SK-MEL-5 (cell line): Measurements from ENCODE around the gene RETN. TPM values are rescaled to one million over a fixed set of nuclear protein-coding genes. Genes with fewer than 3 reads are reported as not detected.
"Not testable (repeated sequence)": the region's sequence is repeated elsewhere in the genome, so short reads cannot be mapped to it uniquely, and the experiment has no call there.

Experiments
- DNase-seq: peaks from one replicate; pipeline ENCODE4 v3.0.0-alpha.2; 2016; ENCODE audit warnings: low read depth, low spot score
- in situ Hi-C: cut with HindIII; loops from 2 replicates; pipeline ENCODE4 v1.10.0; 2016; ENCODE audit warnings: low sequenced_read_pairs, high pct_unique_total_duplicates, low pct_unique_long_range_greater_than_20kb
- total RNA-seq: library from RNA; depleted of rRNA; stranded (reverse); fragments of >200 nt; shearing (Covaris generic); gene quantifications from 2 replicates; pipeline ENCODE4 v1.2.3, GENCODE V29; 2014

RETN gene
- total RNA-seq, 1 experiment from 2014 or later: not detected

DNA sequence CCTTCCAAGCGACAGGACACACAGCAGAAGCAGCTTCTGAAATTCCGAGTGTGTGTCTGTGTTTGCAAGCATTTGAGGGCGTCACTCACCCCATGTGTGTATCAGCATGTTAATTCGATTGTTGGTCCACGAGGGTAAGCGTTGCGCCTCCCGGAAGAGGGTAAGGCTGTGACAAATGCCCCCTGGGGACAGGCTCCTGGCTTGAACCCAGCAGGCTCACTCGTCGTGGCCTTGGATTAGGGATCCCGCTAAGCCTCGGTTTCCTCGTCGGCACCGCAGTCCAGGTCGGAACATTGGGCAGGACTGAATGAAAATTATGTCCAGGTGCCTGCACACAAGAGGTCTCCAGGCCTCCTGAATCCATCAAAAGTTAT is 32.5 kb upstream of the RETN start:
- in situ Hi-C loops: no loop called here

DNA sequence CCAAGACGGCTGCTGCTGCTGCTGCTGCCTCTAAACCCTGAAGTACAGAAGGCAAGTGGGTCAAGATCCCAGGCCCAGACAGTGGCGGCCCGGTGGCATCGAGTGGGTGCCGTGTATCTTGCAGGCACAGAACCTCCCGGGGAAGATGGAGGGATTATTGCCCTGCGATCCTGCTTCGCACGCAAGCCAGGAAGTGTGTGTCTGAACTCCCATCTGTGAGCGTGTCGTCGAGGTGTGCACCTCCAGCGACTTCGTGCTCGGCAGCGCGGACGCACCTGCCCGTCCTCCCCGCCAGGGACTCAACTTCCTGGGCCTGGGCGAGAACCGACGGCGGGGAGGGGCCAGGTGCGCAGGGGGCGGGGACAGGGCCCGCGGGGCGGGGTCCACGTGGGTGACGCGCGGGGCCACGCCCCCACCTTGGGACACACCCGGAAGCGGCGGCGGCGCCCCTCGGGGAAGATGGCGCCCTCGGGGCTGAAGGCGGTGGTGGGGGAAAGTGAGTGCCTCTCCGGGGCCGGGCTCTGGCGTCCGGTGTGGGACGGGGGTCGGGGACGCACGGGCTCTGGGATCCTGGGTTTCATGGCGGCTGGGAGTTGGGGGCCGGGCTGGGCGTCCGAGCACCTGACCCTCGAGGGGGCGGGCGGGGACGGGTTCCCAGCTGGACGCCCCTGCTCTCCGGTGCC is 32.0 kb upstream of the RETN start, which contains the start of gene STXBP2:
TSS of gene STXBP2 (plus strand) at position 420 of the 683 bp plus-strand sequence. CDS start at position 460, 40 bp downstream.
- no peak for DNase-seq
- in situ Hi-C loops: no loop called here

More for the DNA sequence above, 32.5 kb upstream of the RETN start:
- DNase-seq: no peak

- in situ Hi-C loops: no loop called here
- no peak for DNase-seq
These were observed 31.2 kb upstream of the RETN start for GRCh38 chr19:7637374-7638256.

DNA sequence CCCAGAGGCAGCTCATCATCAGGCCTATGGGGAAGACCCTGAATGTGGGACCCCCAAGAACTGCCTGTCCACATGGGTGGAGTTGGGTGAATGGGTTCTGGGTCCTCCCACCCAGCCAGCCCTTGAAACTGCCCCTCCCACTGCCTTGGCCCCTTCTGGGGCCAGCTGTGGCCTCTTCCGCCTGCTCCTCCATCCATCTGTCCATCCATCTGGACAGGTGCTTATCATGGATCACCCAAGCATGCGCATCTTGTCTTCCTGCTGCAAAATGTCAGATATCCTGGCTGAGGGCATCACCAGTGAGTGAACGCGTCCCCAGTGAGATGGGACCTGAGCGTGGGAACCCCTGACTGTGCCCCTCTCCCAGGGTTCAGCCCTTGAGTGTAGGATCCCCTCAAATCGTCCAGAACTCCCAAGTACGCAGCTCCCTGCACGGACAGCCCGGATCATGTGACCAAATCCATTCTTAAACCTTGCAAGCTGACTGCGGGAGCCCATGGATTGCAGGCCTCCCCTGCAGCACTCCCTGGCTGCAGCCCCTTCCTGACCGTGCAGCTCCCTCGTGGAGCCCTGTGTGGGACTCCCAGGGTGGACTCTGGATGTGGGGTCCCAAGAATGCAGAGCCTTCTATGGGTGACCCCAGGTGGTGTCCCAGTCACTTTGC is 29.9 kb upstream of the RETN start:
- DNase-seq: no peak
- in situ Hi-C loops: no loop called here

DNA sequence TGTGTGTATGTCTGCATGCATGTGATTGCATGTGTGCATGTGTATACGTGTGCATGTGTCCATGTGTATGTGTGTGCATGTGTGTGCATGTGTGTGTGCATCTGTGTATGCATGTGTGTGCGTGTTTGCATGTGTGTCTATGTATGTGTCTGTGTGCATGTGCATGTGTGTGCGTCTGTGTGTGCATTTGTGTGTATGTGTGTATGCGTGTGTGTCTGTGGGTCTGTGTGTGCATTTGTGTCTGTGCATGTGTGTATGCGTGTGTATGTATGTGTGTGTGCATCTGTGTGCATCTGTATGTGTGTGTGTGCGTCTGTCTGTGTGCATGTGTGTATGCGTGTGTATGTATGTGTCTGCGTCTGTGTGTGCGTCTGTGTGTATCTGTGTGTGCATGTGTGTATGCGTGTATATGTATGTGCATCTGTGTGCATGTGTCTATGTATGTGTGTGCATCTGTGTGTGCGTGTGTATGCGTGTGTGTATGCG is 28.9 kb upstream of the RETN start:
- in situ Hi-C loops: no loop called here
- DNase-seq: no peak

DNA sequence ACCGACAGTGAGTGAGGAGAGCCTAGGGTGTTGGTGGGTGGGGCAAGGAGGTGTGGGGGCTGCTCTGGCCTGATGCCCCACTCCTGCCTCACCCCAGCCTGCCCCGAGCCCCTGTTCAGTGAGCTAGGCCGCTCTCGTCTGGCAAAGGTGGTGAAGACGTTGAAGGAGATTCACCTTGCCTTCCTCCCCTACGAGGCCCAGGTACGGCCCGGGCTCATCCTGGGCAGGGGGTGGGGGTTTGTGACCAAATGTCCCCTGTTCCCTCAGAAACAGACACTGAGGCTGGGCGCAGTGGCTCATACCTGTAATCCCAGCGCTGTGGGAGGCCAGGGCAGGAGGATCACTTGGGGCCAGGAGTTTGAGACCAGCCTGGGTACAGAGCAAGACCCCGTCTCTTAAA is 28.0 kb upstream of the RETN start:
- in situ Hi-C loops: no loop called here
- no peak for DNase-seq

GRCh38 chr19:7641290-7642276 is 27.3 kb upstream of the RETN start:
- in situ Hi-C loops: no loop called here

GRCh38 chr19:7642295-7643030 is 26.4 kb upstream of the RETN start:
- in situ Hi-C loops: no loop called here
- no peak for DNase-seq

More at GRCh38 chr19:7641290-7642276, 27.3 kb upstream of the RETN start:
- DNase-seq: no peak

DNA sequence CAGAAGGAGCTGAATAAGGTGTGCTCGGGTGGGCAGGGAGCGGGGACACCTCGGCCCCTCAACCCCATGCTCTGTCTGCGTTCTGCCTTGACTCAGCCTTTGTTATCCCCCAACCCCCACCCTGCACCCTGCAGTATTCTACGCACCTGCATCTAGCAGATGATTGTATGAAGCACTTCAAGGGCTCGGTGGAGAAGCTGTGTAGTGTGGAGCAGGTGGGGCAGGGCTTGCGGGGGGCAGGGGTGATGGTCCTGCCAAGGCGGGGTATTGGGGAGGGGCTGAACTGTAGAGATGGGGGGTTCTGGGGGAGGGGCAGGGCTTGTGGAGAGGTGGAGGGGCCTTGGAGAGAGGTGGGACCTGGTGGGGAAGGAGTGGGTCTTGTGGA is 25.8 kb upstream of the RETN start:
- DNase-seq: no peak
- in situ Hi-C loops: no loop called here

DNA sequence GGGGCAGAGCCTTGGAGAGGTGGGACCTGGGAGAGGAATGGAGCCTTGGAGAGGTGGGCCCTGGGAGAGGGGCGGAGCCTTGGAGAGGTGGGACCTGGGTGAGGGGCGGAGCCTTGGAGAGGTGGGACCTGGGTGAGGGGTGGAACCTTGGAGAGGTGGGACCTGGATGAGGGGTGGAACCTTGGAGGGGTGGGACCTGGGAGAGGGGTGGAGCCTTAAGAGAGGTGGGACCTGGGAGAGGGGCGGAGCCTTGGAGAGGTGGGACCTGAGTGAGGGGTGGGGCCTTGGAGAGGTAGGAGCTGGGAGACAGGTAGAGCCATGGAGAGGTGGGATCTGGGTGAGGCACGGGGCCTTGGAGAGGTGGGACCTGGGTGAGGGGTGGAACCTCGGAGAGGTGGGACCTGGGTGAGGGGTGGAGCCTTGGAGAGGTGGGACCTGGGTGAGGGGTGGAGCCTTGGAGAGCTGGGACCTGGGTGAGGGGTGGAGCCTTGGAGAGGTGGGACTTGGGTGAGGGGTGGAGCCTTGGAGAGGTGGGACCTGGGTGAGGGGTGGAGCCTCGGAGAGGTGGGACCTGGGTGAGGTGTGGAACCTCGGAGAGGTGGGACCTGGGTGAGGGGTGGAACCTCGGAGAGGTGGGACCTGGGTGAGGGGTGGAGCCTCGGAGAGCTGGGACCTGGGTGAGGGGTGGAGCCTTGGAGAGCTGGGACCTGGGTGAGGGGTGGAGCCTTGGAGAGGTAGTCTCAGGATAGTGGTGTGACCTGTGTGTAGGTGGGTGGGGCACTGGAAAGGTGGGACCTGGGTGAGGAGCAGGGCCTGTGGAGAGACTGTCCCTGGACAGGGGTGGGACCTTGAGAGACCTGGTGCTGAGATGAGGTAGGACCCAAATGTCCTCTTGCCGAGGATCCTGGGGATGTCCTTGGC is 25.0 kb upstream of the RETN start:
- peak; percentile 42 for DNase-seq
- in situ Hi-C loops: not testable (repeated sequence)

DNA sequence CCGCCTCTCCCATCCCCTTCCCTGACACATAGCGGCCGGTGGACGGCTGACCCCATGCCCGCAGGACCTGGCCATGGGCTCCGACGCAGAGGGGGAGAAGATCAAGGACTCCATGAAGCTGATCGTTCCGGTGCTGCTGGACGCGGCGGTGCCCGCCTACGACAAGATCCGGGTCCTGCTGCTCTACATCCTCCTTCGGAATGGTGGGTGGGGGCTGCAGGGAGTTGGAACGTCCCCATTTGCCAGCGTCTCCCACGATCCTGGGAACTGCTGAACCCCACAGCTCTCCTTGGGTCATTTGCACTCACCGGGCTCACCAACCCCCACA is 24.3 kb upstream of the RETN start:
- DNase-seq: no peak
- in situ Hi-C loops: no loop called here

DNA sequence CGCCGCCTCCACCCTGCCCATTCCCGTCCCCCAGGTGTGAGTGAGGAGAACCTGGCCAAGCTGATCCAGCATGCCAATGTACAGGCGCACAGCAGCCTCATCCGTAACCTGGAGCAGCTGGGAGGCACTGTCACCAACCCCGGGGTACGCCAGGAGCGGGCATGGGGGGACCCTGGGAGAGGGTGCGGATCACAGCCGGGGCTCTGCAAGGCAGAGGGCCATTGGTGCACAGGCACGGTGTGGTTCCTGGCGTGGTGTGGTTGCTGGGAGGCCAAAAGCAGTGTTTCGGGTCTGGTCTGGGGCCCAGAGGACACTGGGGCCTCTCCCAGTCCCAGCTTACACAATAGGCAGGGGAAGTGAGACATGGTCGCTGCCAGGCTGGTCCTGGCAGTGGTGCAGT is 23.7 kb upstream of the RETN start:
- in situ Hi-C loops: no loop called here
- DNase-seq: no peak

DNA sequence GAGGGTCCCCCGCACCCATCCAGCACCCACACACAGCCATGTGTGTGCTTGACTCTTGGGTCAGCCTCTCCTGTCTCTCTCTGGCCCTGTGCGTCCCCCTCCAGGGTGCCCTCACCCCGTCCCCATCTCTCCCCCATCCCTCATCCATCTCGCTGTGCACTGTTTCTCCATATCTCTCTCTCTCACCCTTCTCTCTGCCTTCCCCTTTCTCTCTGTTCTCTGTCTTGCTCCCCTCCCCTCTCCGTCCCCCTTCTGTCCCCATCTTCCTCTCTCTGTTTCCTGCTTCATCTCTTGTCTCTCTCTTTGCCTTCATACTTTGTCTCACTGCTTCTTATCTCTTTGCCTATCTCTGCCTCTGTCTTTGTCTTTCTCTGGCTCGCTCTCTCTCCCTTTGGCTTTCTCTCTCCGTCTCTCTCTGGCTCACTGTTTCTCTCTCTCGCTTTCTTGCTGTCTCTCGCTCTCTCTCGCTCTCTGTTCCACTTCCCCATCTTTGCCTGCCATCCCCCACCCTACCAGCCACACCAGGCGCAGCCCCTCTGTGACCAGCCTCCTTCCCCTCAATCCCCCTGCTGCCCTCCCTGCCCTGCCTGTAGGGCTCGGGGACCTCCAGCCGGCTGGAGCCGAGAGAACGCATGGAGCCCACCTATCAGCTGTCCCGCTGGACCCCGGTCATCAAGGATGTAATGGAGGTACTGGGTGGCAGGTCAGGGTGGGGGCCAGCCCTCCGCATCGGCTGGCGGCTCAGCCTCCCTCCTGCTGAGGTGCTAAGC is 23.0 kb upstream of the RETN start:
- in situ Hi-C loops: no loop called here
- DNase-seq: no peak

DNA sequence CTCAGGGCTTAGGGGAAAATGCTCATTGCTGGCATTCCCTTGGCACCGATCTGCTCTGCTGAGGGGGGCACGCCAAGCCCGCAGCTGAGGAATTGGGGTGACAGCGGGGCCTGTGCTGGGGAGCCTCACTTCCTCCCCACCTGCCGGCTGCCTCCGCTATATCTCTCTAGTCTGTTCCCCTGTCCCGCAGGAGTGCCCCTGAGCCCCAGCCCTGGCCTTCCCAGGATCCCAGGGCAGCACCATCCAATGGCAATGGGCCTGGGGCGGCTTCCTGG is 22.5 kb upstream of the RETN start:
- DNase-seq: no peak
- in situ Hi-C loops: no loop called here

DNA sequence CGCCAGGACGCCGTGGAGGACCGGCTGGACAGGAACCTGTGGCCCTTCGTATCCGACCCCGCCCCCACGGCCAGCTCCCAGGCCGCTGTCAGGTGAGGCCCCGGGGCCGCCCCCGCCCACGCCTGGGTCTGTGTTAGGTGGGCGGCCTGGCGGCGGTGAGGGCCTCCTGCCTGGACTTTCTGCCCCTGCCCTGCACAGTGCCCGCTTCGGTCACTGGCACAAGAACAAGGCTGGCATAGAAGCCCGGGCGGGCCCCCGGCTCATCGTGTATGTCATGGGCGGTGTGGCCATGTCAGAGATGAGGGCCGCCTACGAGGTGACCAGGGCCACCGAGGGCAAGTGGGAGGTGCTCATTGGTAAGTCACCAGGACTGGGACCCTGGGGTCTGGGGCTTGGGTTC is 21.7 kb upstream of the RETN start:
- no peak for DNase-seq
- in situ Hi-C loops: no loop called here
